H1 (cell line): ENCODE measurements around the gene CCDC180. TPM values are rescaled to one million over a fixed set of nuclear protein-coding genes. Genes with fewer than 3 reads are reported as not detected.

Experiments used
- CTCF ChIA-PET: fragments of 300-600 bp; sonication (Branson Sonifier 250); formaldehyde crosslinking; loops from one replicate; lab custom pipeline; 2021; ENCODE audit not compliant: partially characterized antibody; lab: Charles Lee
- POLR2A ChIA-PET: fragments of 300-600 bp; sonication (Branson Sonifier 250); formaldehyde crosslinking; loops from one replicate; lab custom pipeline; 2021; ENCODE audit warnings: inconsistent platforms; ENCODE audit not compliant: partially characterized antibody; lab: Charles Lee
- DNase-seq, 2 experiments: peaks; one replicate each; pipeline versions ENCODE4 v3.0.0 to v3.0.0-alpha.2; 2010 to 2022; ENCODE audit warnings: low spot score in 2 of 2, low read depth in 1 of 2, mixed read lengths in 1 of 2
- FAIRE-seq: peaks from 2 replicates; lab custom pipeline; 2011; peaks lifted over from hg19 to GRCh38; lab: Jason Lieb, UNC
- H2AFZ ChIP-seq: 2 replicates; pipeline ENCODE4 v1.8.1; 2012; ENCODE audit warnings: low read length, inconsistent platforms
- H2AK5ac ChIP-seq: 2 replicates; pipeline ENCODE4 v1.6.1; 2013; ENCODE audit warnings: low read depth, low read length
- H2BK120ac ChIP-seq: replicated peaks from 2 replicates; pipeline ENCODE3; 2013; ENCODE audit warnings: low read depth, low read length, inconsistent platforms
- H2BK12ac ChIP-seq: 2 replicates; pipeline ENCODE4 v1.6.1; 2013; ENCODE audit warnings: low read depth, low read length
- H2BK15ac ChIP-seq: 2 replicates; pipeline ENCODE4 v1.6.1; 2013; ENCODE audit warnings: low read length
- H2BK20ac ChIP-seq: 2 replicates; pipeline ENCODE4 v1.6.1; 2013; ENCODE audit warnings: low read length
- H2BK5ac ChIP-seq: 2 replicates; pipeline ENCODE4 v1.6.1; 2013; ENCODE audit warnings: low read depth, low read length
- H3K14ac ChIP-seq: 2 replicates; pipeline ENCODE4 v1.6.1; 2013; ENCODE audit warnings: inconsistent platforms; ENCODE audit not compliant: insufficient read length
- H3K18ac ChIP-seq: 2 replicates; pipeline ENCODE4 v1.6.1; 2013; ENCODE audit warnings: low read length; ENCODE audit errors: extremely low read depth
- H3K23ac ChIP-seq: 2 replicates; pipeline ENCODE4 v1.6.1; 2013; ENCODE audit warnings: inconsistent platforms; ENCODE audit not compliant: insufficient read length
- H3K23me2 ChIP-seq: 2 replicates; pipeline ENCODE4 v1.6.1; 2013; ENCODE audit warnings: low read depth, low read length
- H3K27ac ChIP-seq: 2 replicates; pipeline ENCODE4 v1.6.1; 2011; ENCODE audit warnings: low read depth, low read length, inconsistent platforms
- H3K27me3 ChIP-seq, 4 experiments: replicated peaks in 1 of 4; 1 replicate in 1 of 4; 2 replicates in 3 of 4; pipeline versions ENCODE4 v1.6.1 to v1.8.1; 2011 to 2013; ENCODE audit warnings: low read length in 3 of 4, mild to moderate bottlenecking in 3 of 4, inconsistent platforms in 2 of 4, mixed read lengths in 2 of 4, moderate library complexity in 1 of 4; ENCODE audit not compliant: control insufficient read depth in 3 of 4, insufficient read depth in 3 of 4; ENCODE audit errors: extremely low read depth in 1 of 4
- H3K36me3 ChIP-seq, 4 experiments: 2 replicates each; pipeline versions ENCODE4 v1.6.1 to v1.8.1; 2011 to 2013; ENCODE audit warnings: mild to moderate bottlenecking in 4 of 4, low read length in 3 of 4, moderate library complexity in 2 of 4, control low read depth in 1 of 4, inconsistent platforms in 1 of 4; ENCODE audit not compliant: insufficient read depth in 4 of 4, control insufficient read depth in 2 of 4
- H3K4ac ChIP-seq: replicated peaks from 2 replicates; pipeline ENCODE3; 2013; ENCODE audit warnings: low read length, low read depth, mixed read lengths, inconsistent platforms; ENCODE audit not compliant: insufficient read length
- H3K4me1 ChIP-seq, 4 experiments: replicated peaks in 1 of 4; 1 replicate in 1 of 4; 2 replicates in 3 of 4; pipeline versions ENCODE4 v1.6.1 to v1.8.1; 2011 to 2013; ENCODE audit warnings: low read length in 3 of 4, inconsistent platforms in 2 of 4, mixed read lengths in 1 of 4; ENCODE audit not compliant: insufficient read depth in 4 of 4, control insufficient read depth in 3 of 4
- H3K4me2 ChIP-seq, 2 experiments: 2 replicates each; pipeline versions ENCODE4 v1.6.1 to v1.8.1; 2011 to 2013; ENCODE audit warnings: low read depth in 2 of 2, low read length in 2 of 2, control low read depth in 1 of 2, inconsistent platforms in 1 of 2, mild to moderate bottlenecking in 1 of 2; ENCODE audit not compliant: insufficient read depth in 1 of 2
- H3K4me3 ChIP-seq, 4 experiments: fragments of 200-600, 300-600 bp in 1 of 4; sonication (generic), shearing (Covaris generic), sonication (Bioruptor Twin) in 1 of 4; 2 replicates each; pipeline versions ENCODE4 v1.5.1 to v1.8.1; 2011 to 2016; ENCODE audit warnings: low read length in 4 of 4, low read depth in 3 of 4, control low read depth in 2 of 4, inconsistent platforms in 2 of 4, mild to moderate bottlenecking in 2 of 4, mixed read lengths in 1 of 4, moderate library complexity in 1 of 4; ENCODE audit not compliant: insufficient read depth in 2 of 4; ENCODE audit errors: extremely low read depth in 1 of 4
- H3K56ac ChIP-seq: replicated peaks from 2 replicates; pipeline ENCODE3; 2013; ENCODE audit warnings: low read depth, mild to moderate bottlenecking, mixed read lengths, low read length, inconsistent platforms; ENCODE audit not compliant: insufficient read length
- H3K79me1 ChIP-seq: 2 replicates; pipeline ENCODE4 v1.6.1; 2013; ENCODE audit warnings: low read depth, low read length, control low read depth
- H3K79me2 ChIP-seq, 2 experiments: 2 replicates each; pipeline versions ENCODE4 v1.6.1 to v1.8.1; 2012 to 2013; ENCODE audit warnings: low read length in 2 of 2, mild to moderate bottlenecking in 2 of 2, inconsistent platforms in 1 of 2; ENCODE audit not compliant: insufficient read depth in 2 of 2, control insufficient read depth in 1 of 2
- H3K9ac ChIP-seq, 4 experiments: replicated peaks in 1 of 4; 1 replicate in 1 of 4; 2 replicates in 3 of 4; pipeline versions ENCODE4 v1.6.1 to v1.8.1; 2011 to 2013; ENCODE audit warnings: low read depth in 3 of 4, low read length in 3 of 4, control low read depth in 2 of 4, mild to moderate bottlenecking in 2 of 4, moderate library complexity in 2 of 4, inconsistent platforms in 1 of 4; ENCODE audit errors: extremely low read depth in 1 of 4
- H3K9me3 ChIP-seq, 2 experiments: 2 replicates each; pipeline versions ENCODE4 v1.6.1 to v1.8.1; 2012 to 2013; ENCODE audit warnings: mild to moderate bottlenecking in 2 of 2, moderate library complexity in 2 of 2, control low read depth in 1 of 2, inconsistent platforms in 1 of 2, low read depth in 1 of 2, low read length in 1 of 2, mixed read lengths in 1 of 2; ENCODE audit not compliant: insufficient read depth in 2 of 2
- H4K20me1 ChIP-seq, 2 experiments: replicated peaks in 1 of 2; 2 replicates each; pipeline versions ENCODE3 to v1.8.1; 2011 to 2013; ENCODE audit warnings: inconsistent platforms in 2 of 2, low read length in 2 of 2, mild to moderate bottlenecking in 1 of 2; ENCODE audit not compliant: insufficient read depth in 2 of 2, control insufficient read depth in 1 of 2
- H4K5ac ChIP-seq: 2 replicates; pipeline ENCODE4 v1.6.1; 2013; ENCODE audit warnings: low read length, low read depth, mixed read lengths, inconsistent platforms; ENCODE audit not compliant: insufficient read length
- H4K8ac ChIP-seq: 2 replicates; pipeline ENCODE4 v1.8.0; 2013; ENCODE audit warnings: mild to moderate bottlenecking, moderate library complexity, low read length, inconsistent platforms; ENCODE audit not compliant: insufficient read depth; ENCODE audit errors: extremely low read depth
- H4K91ac ChIP-seq: replicated peaks from 2 replicates; pipeline ENCODE3; 2013; ENCODE audit warnings: low read length, mixed read lengths, inconsistent platforms; ENCODE audit not compliant: insufficient read length
- CBX5 ChIP-seq: fragments of 300-800, 300-1000 bp; sonication (generic); IDR thresholded peaks from 2 replicates; pipeline ENCODE4 v1.7.1; 2016; ENCODE audit warnings: antibody characterized with exemption, low read length, low read depth
- CREB1 ChIP-seq: IDR thresholded peaks from 2 replicates; pipeline ENCODE4 v1.6.1; 2012; ENCODE audit warnings: inconsistent platforms
- FOSL1 ChIP-seq: IDR thresholded peaks from 2 replicates; pipeline ENCODE4 v1.6.1; 2011; ENCODE audit warnings: mild to moderate bottlenecking, low read depth, low read length, moderate library complexity; ENCODE audit not compliant: insufficient read depth
- KDM1A ChIP-seq: fragments of 200-600, 300-600 bp; sonication (generic); IDR thresholded peaks from 2 replicates; pipeline ENCODE4 v1.7.1; 2016; ENCODE audit warnings: mild to moderate bottlenecking, low read length, borderline replicate concordance
- MAFK ChIP-seq: IDR thresholded peaks from 2 replicates; pipeline ENCODE4 v1.6.1; 2012; ENCODE audit warnings: low read depth, mild to moderate bottlenecking, improper control_type of control experiment, low read length
- NANOG ChIP-seq: IDR thresholded peaks from 2 replicates; pipeline ENCODE4 v1.6.1; 2011; ENCODE audit warnings: low read length, low read depth, mild to moderate bottlenecking, inconsistent platforms; ENCODE audit not compliant: insufficient read depth, poor library complexity, severe bottlenecking
- TBP ChIP-seq: IDR thresholded peaks from 2 replicates; pipeline ENCODE4 v1.6.1; 2011; ENCODE audit warnings: low read depth, low read length, improper control_type of control experiment
- ZNF274 ChIP-seq: IDR thresholded peaks from 2 replicates; pipeline ENCODE4 v1.7.0; 2012; ENCODE audit warnings: low read length, borderline replicate concordance; ENCODE audit errors: extremely low read depth
- WGBS, 2 experiments: shearing (Covaris generic) in 1 of 2; methylation state at CpG; one replicate each; pipeline versions ENCODE4 v1.1.6 to v1.1.7; 2013 to 2015; ENCODE audit warnings: low lambda C conversion rate in 2 of 2, mixed read lengths in 2 of 2, inconsistent platforms in 1 of 2, low coverage in 1 of 2, missing lambda C conversion rate in 1 of 2; ENCODE audit not compliant: insufficient replicate concordance in 2 of 2, insufficient coverage in 1 of 2, insufficient read length in 1 of 2; ENCODE audit errors: extremely low coverage in 1 of 2, missing lambda C conversion rate in 1 of 2; 5-methylcytosine and 5-hydroxymethylcytosine counted together
- polyA plus RNA-seq, 7 experiments: library from polyadenylated mRNA; depleted of rRNA in 3 of 7; stranded (reverse) in 5 of 7; unstranded in 2 of 7; fragments of >200 nt in 5 of 7; fragments of 200-250 nt in 2 of 7; gene quantifications; 1 replicate in 5 of 7; 2 replicates in 1 of 7; 4 replicates in 1 of 7; pipeline versions ENCODE4 v1.2.1 to v1.2.3, GENCODE V29; 2011 to 2013; ENCODE audit warnings: missing spikeins in 2 of 7, mixed read lengths in 2 of 7
- total RNA-seq: library from RNA; stranded (reverse); fragmentation: NEBNext Ultra II Directional; extraction: Animal tissue kit (Norgen Biotek cat#: 25700); gene quantifications from 2 replicates; pipeline ENCODE4 v1.2.1, GENCODE V29; 2021
- TF ChIP-seq, protein P1 (sequence below): IDR thresholded peaks from 2 replicates; pipeline ENCODE4 v1.6.1; 2012; ENCODE audit warnings: low read length, inconsistent platforms

Gene CCDC180
- total and polyA plus RNA-seq, 2 of the 8 experiments (the other 6 are each of a cell fraction or from before 2014, with no cell fraction given), result 2.6 to 8.2 TPM

DNA sequence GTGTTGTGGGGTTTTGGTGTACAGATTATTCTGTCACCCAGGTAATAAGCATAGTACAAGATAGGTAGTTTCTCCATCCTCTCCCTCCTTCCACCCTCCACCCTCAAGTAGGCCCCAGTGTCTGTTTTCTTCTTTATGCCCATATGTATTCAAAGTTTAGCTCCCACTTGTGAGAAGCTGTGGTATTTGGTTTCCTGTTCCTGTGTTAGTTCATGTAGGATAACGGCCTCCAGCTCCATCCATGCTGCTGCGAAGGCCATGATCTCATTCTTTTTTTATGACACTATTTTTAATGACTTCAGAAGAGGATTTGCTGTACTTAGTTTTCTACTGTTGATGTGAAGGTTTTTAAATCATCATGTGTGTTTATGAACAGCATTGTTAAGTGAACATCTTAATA lies 11.9 kb downstream of the CCDC180 start:
- DNase-seq, result no peak
- no peak overlapping the region for H3K4me3 ChIP-seq
- H3K27me3 ChIP-seq, result no peaks in the 10 kb centered on the region
- H2BK15ac ChIP-seq, result no peak overlapping the region
- TF ChIP-seq ZNF274 (no peak), CREB1 (no peak), TBP (no peak), MAFK (no peak), KDM1A (no peak), NANOG (no peak), CBX5 (no peak), FOSL1 (no peak)
- TF ChIP-seq, protein P1, sequence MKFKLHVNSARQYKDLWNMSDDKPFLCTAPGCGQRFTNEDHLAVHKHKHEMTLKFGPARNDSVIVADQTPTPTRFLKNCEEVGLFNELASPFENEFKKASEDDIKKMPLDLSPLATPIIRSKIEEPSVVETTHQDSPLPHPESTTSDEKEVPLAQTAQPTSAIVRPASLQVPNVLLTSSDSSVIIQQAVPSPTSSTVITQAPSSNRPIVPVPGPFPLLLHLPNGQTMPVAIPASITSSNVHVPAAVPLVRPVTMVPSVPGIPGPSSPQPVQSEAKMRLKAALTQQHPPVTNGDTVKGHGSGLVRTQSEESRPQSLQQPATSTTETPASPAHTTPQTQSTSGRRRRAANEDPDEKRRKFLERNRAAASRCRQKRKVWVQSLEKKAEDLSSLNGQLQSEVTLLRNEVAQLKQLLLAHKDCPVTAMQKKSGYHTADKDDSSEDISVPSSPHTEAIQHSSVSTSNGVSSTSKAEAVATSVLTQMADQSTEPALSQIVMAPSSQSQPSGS, result no peak
- no peak for FAIRE-seq
- H2AFZ ChIP-seq, result no peak overlapping the region
- H4K5ac ChIP-seq, result no peak overlapping the region
- no peak overlapping the region for H2BK5ac ChIP-seq
- H2BK12ac ChIP-seq, result no peak overlapping the region
- no peaks in the 10 kb centered on the region for H3K9me3 ChIP-seq
- no peaks in the 10 kb centered on the region for H3K79me1 ChIP-seq
- H3K4ac ChIP-seq, result no peak overlapping the region
- H3K4me1 ChIP-seq, result no peaks in the 10 kb centered on the region; a peak in 1 of 7 replicates
- peaks cover 0 to 10% (median 2%) of the 10 kb centered on the region in 4 experiments for H3K36me3 ChIP-seq
- H2BK20ac ChIP-seq, result no peak overlapping the region
- no peak overlapping the region for H3K14ac ChIP-seq
- no peaks in the 10 kb centered on the region for H3K79me2 ChIP-seq
- 81% methylated on average over 2 of the region's 2 CpGs; no CpG with 5 or more reads in 1 of the 2 experiments for WGBS, 2 experiments
- no peak overlapping the region for H3K18ac ChIP-seq
- H4K91ac ChIP-seq, result no peak overlapping the region
- no peaks in the 10 kb centered on the region for H3K23me2 ChIP-seq
- CTCF ChIA-PET, result interaction anchor here (1.8 to 2.2 kb wide), 2 partner anchors 67 to 462 kb away, joined by 3 to 8 read pairs; no protein-coding TSS in a partner anchor
- H3K9ac ChIP-seq, result no peak overlapping the region
- H4K8ac ChIP-seq, result no peak overlapping the region
- POLR2A ChIA-PET, result interaction anchor here (0.6 to 2.8 kb wide), 3 partner anchors 10 to 71 kb away, joined by 3 to 9 read pairs (median 5); partner anchors contain the start of gene CCDC180
- H3K27ac ChIP-seq, result no peak overlapping the region
- H4K20me1 ChIP-seq, result no peaks in the 10 kb centered on the region
- H3K4me2 ChIP-seq, result no peak overlapping the region
- no peak overlapping the region for H2AK5ac ChIP-seq
- H3K56ac ChIP-seq, result no peak overlapping the region
- no peak overlapping the region for H3K23ac ChIP-seq
- H2BK120ac ChIP-seq, result no peak overlapping the region
